Mesenchymal stem cell (in vitro differentiated cells and primary cell): Measurements from ENCODE around the gene MAP4K2.

Source experiments
- DNase-seq: peaks from one replicate; pipeline ENCODE4 v3.0.0-alpha.2; 2013
- H2AFZ ChIP-seq: one replicate; pipeline ENCODE4 v1.6.1; 2013; ENCODE audit warnings: low read depth, mild to moderate bottlenecking, control low read depth, inconsistent platforms, low read length, moderate library complexity
- H2AK5ac ChIP-seq: 2 replicates; pipeline ENCODE4 v1.6.1; 2013; ENCODE audit warnings: low read length, moderate library complexity, mild to moderate bottlenecking, inconsistent platforms; ENCODE audit not compliant: severe bottlenecking
- H2BK120ac ChIP-seq: one replicate; pipeline ENCODE4 v1.6.1; 2013; ENCODE audit warnings: low read depth, mild to moderate bottlenecking, inconsistent platforms, low read length, moderate library complexity
- H2BK12ac ChIP-seq, 2 experiments: one replicate each; pipeline ENCODE4 v1.6.1; 2013; ENCODE audit warnings: inconsistent platforms in 2 of 2, low read length in 2 of 2, mild to moderate bottlenecking in 2 of 2, moderate library complexity in 2 of 2, control low read depth in 1 of 2
- H2BK15ac ChIP-seq: one replicate; pipeline ENCODE4 v1.6.1; 2013; ENCODE audit warnings: mild to moderate bottlenecking, low read depth, inconsistent platforms; ENCODE audit not compliant: poor library complexity, severe bottlenecking
- H2BK5ac ChIP-seq: 2 replicates; pipeline ENCODE4 v1.6.1; 2013; ENCODE audit warnings: low read depth, mild to moderate bottlenecking, low read length, control low read depth, inconsistent platforms; ENCODE audit not compliant: poor library complexity, severe bottlenecking
- H3K14ac ChIP-seq, 2 experiments: one replicate each; pipeline ENCODE4 v1.6.1; 2013; ENCODE audit warnings: inconsistent platforms in 2 of 2, low read length in 2 of 2, control low read depth in 1 of 2, mild to moderate bottlenecking in 1 of 2, moderate library complexity in 1 of 2
- H3K18ac ChIP-seq, 2 experiments: one replicate each; pipeline ENCODE4 v1.6.1; 2013; ENCODE audit warnings: inconsistent platforms in 2 of 2, low read length in 2 of 2, control low read depth in 1 of 2, low read depth in 1 of 2, mild to moderate bottlenecking in 1 of 2
- H3K23ac ChIP-seq, 2 experiments: one replicate each; pipeline ENCODE4 v1.6.1; 2013; ENCODE audit warnings: inconsistent platforms in 2 of 2, low read length in 2 of 2, mild to moderate bottlenecking in 2 of 2, moderate library complexity in 2 of 2, control low read depth in 1 of 2
- H3K27ac ChIP-seq: 2 replicates; pipeline ENCODE4 v1.5.1; 2013; ENCODE audit warnings: mild to moderate bottlenecking, moderate library complexity, low read length, control low read depth, inconsistent platforms; ENCODE audit not compliant: poor library complexity, severe bottlenecking
- H3K27me3 ChIP-seq, 2 experiments: 2 replicates each; pipeline versions ENCODE4 v1.6.1 to v1.7.0; 2013; ENCODE audit warnings: low read length in 2 of 2, mild to moderate bottlenecking in 2 of 2, moderate library complexity in 2 of 2, control low read depth in 1 of 2, inconsistent platforms in 1 of 2; ENCODE audit not compliant: control insufficient read depth in 1 of 2, insufficient read depth in 1 of 2
- H3K36me3 ChIP-seq, 2 experiments: 2 replicates each; pipeline versions ENCODE4 v1.6.1 to v1.7.0; 2013; ENCODE audit warnings: low read length in 2 of 2, control low read depth in 1 of 2, inconsistent platforms in 1 of 2, low read depth in 1 of 2, mild to moderate bottlenecking in 1 of 2; ENCODE audit not compliant: insufficient read depth in 2 of 2, control insufficient read depth in 1 of 2
- H3K4ac ChIP-seq, 2 experiments: one replicate each; pipeline ENCODE4 v1.6.1; 2013; ENCODE audit warnings: inconsistent platforms in 2 of 2, low read length in 2 of 2, mild to moderate bottlenecking in 2 of 2, moderate library complexity in 2 of 2, control low read depth in 1 of 2, low read depth in 1 of 2
- H3K4me1 ChIP-seq: 2 replicates; pipeline ENCODE4 v1.6.1; 2013; ENCODE audit warnings: low read depth, low read length, control low read depth; ENCODE audit not compliant: control insufficient read depth, insufficient read depth
- H3K4me2 ChIP-seq: 2 replicates; pipeline ENCODE4 v1.6.1; 2013; ENCODE audit warnings: low read length, mild to moderate bottlenecking, inconsistent platforms; ENCODE audit not compliant: poor library complexity, severe bottlenecking
- H3K4me3 ChIP-seq, 2 experiments: 2 replicates each; pipeline versions ENCODE4 v1.5.1 to v1.7.0; 2013; ENCODE audit warnings: low read length in 2 of 2, mild to moderate bottlenecking in 2 of 2, control low read depth in 1 of 2, low read depth in 1 of 2; ENCODE audit not compliant: insufficient read depth in 1 of 2
- H3K79me1 ChIP-seq: replicated peaks from 2 replicates; pipeline ENCODE4 v1.6.1; 2013; ENCODE audit warnings: mild to moderate bottlenecking, control low read depth, low read length, inconsistent platforms; ENCODE audit not compliant: poor library complexity, severe bottlenecking
- H3K9ac ChIP-seq: 2 replicates; pipeline ENCODE4 v1.7.0; 2013; ENCODE audit warnings: mild to moderate bottlenecking, low read length, moderate library complexity
- H3K9me3 ChIP-seq: 2 replicates; pipeline ENCODE4 v1.7.0; 2013; ENCODE audit warnings: mild to moderate bottlenecking, low read length; ENCODE audit not compliant: control insufficient read depth
- H4K8ac ChIP-seq: one replicate; pipeline ENCODE4 v1.6.1; 2013; ENCODE audit warnings: inconsistent platforms, mild to moderate bottlenecking, low read length, moderate library complexity
- H4K91ac ChIP-seq: one replicate; pipeline ENCODE4 v1.6.1; 2013; ENCODE audit warnings: mild to moderate bottlenecking, low read length, inconsistent platforms
- WGBS: methylation state at CpG from one replicate; pipeline ENCODE4 v1.1.7; 2013; ENCODE audit warnings: mixed read lengths; 5-methylcytosine and 5-hydroxymethylcytosine counted together

MAP4K2 gene

DNA sequence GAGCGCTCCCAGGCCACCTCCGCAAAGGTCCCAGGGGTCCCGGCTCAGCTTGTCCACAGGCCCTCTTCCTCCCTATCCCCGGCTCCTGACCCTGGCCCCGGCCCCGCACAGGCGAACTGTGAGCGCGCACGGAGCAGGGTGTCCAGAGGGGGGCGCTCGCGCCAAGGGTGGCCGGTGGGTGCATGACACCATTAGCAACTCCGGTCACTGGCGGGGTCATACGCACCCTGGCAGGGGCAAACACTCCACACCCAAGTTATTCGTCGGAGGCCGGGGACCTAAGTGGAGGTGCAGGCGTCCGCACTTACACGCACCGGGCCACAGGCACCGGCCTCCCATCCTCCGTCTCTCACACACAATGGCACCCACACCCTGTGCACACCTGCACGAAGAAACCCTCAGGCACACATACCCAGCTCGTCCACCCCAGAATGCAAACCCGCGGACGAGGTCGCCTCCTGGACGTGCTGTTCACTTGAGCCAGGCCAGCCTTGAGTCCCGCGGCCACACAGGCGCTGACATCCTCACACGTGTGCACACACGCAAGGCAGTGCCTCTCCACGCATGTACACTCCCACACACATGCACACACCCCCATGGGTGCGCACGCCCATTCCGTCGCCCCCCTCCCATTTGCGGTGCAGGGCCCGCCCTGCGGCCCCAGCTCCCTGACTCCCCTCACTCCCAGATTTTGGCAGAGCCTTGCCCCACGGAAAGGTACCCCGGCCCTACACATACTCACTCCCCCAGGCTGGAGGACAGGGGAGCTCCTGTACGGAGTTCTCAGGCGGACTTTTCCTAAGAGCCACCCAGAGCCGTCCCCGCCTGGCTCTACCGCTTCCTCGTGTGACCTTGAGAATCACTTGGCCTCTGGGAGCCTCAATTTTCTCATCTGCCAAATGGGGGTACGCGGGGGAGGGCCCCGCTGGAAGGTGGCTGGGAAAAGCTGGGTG lies 59.1 kb downstream of the MAP4K2 start, which contains the start of gene RASGRP2:
Gene RASGRP2, minus strand, starts transcription at position 552 of the 953 bp plus-strand sequence. CDS start 1,276 bp downstream, outside the sequence.
- Histone ChIP-seq H2AFZ (no peak within 1 kb of the TSS), H4K8ac (peak within 1 kb of the TSS; percentile 3), H3K9me3 (no peaks in the 10 kb centered on the region), H2BK120ac (peak within 1 kb of the TSS; percentile 55), H3K23ac (peak within 1 kb of the TSS in 1 of 2 experiments; percentile 63), H3K4me1 (peaks cover 43% of the 10 kb centered on the region), H2BK12ac (no peak within 1 kb of the TSS), H2AK5ac (no peak within 1 kb of the TSS), H3K27me3 (peaks cover 67% of the 10 kb centered on the region in 2 experiments), H4K91ac (peak within 1 kb of the TSS; percentile 20), H3K4me3 (peak within 1 kb of the TSS; percentile 39 to 76), H3K9ac (no peak within 1 kb of the TSS), H2BK5ac (no peak within 1 kb of the TSS), H3K79me1 (no peaks in the 10 kb centered on the region), H3K27ac (no peak within 1 kb of the TSS), H3K18ac (no peak within 1 kb of the TSS), H3K36me3 (no peaks in the 10 kb centered on the region), H3K4ac (no peak within 1 kb of the TSS), H2BK15ac (peak within 1 kb of the TSS; percentile 67), H3K4me2 (peak within 1 kb of the TSS; percentile 77), H3K14ac (peak within 1 kb of the TSS in 1 of 2 experiments; percentile 26)
- WGBS, result 8% methylated on average over 52 of the region's 57 CpGs
- peak; percentile 40 for DNase-seq

DNA sequence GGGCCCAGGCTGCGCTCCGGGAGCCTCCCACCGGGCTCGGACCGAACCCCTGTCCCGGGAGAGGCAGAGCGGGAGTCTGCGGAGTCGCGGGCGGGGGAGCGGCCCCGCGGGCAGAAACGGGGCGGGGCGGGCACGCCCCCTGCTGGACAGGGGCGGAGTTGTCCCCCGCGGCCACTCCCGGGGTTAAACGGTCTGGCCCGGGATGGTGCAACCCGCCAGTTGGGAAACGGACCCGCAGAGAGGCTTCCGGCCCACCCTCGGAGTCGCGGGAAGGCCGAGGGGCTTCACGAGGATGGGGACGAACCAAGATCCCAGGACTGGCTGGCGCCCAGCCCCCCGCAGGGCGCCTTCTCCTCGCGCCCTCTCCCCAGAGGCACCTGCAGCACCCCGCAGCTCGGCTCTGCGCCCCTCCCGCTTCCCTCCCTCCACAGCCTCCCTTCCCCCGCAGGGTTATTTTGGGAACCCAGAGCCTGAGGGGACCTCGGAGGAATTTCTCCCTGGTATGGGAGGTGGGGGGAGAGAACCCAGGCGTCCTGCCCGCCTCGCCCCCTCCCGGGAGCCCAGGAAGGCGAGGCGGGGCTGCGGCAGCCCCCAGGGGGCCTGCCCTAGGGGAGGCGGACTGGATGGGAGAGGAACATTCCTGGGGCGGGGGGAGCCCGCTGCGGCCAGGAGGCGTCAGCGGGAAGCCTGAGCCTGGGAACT lies 60.0 kb downstream of the MAP4K2 start:
- Histone ChIP-seq H2AFZ (peak overlapping the region; percentile 62), H3K4me1 (peaks cover 43% of the 10 kb centered on the region), H3K14ac (no peak overlapping the region), H3K4me3 (peak overlapping the region; percentile 15 to 76), H3K27ac (no peak overlapping the region), H4K8ac (peak overlapping the region; percentile 42), H3K9me3 (no peaks in the 10 kb centered on the region), H4K91ac (peak overlapping the region; percentile 18), H3K4ac (no peak overlapping the region), H2AK5ac (no peak overlapping the region), H3K36me3 (no peaks in the 10 kb centered on the region), H2BK12ac (no peak overlapping the region), H2BK120ac (no peak overlapping the region), H3K18ac (no peak overlapping the region), H3K9ac (no peak overlapping the region), H3K79me1 (no peaks in the 10 kb centered on the region), H3K4me2 (peak overlapping the region; percentile 83), H3K23ac (peak overlapping the region in 1 of 2 experiments; percentile 37), H2BK15ac (peak overlapping the region; percentile 13), H2BK5ac (no peak overlapping the region), H3K27me3 (peaks cover 67% of the 10 kb centered on the region in 2 experiments)
- WGBS, result 2% methylated on average over 32 of the region's 58 CpGs
- peak; percentile 57 for DNase-seq

DNA sequence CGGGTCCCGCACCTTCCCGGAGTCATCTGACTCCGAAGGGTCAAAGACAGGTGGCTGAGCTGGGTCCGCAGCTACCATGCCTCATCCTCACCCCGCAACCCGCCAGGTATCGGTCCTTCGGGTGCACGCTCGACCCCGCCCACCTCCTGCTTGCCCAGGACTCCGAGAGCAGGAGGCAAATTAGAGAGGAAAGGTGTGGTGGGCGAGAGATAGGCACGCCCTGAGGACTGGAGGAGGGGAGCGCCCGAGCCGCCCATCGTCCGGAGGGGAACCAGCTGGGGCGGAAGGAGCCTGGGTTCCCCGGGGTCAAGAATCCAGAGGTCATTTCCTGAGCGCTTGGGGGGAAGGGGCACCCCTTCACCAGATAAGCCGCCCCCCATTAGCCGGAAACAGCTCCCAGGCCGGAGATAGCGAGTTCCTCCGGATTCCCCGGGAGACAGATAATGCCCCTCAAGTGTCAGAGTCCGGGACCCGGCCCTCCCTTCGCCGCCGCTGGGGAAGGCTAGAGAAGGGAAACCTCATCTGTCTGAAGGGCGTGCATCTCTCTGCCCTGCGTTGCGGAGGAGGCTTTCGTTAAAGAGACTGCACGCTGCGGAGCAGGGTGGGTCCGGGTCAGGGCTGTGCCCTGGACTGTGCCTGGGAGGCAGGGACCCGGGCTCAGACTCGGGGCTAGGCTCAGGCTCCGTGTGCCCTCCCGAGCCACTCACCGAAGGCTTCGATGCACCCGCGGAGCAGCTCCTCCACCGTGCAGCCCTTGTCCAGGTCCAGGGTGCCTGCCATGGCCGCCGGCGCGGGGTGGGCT lies 60.7 kb downstream of the MAP4K2 start:
- Histone ChIP-seq H3K27me3 (peaks cover 67% of the 10 kb centered on the region in 2 experiments), H3K27ac (no peak overlapping the region), H3K23ac (peak overlapping the region in 1 of 2 experiments; percentile 86), H3K79me1 (no peaks in the 10 kb centered on the region), H2BK5ac (no peak overlapping the region), H2BK15ac (peak overlapping the region; percentile 54), H3K4me3 (peak overlapping the region; percentile 15 to 76), H3K4me2 (peak overlapping the region; percentile 83), H3K14ac (no peak overlapping the region), H3K4me1 (peaks cover 43% of the 10 kb centered on the region), H3K36me3 (no peaks in the 10 kb centered on the region), H2AK5ac (no peak overlapping the region), H3K18ac (peak overlapping the region in 1 of 2 experiments; percentile 58), H2BK120ac (no peak overlapping the region), H3K9ac (peak overlapping the region; percentile 43), H2BK12ac (no peak overlapping the region), H3K9me3 (no peaks in the 10 kb centered on the region), H4K91ac (no peak overlapping the region), H3K4ac (no peak overlapping the region), H4K8ac (peak overlapping the region; percentile 42), H2AFZ (peak overlapping the region; percentile 62)
- WGBS, result 6% methylated on average over 50 of the region's 54 CpGs
- peak; percentile 25 for DNase-seq
